GM12874 (cell line): ENCODE data around the gene SLC6A18.

Experiments
- CTCF ChIP-seq: IDR thresholded peaks from 2 replicates; pipeline ENCODE4 v1.5.1; 2011; ENCODE audit warnings: low read depth, mild to moderate bottlenecking, control low read depth, low read length, moderate library complexity; ENCODE audit not compliant: insufficient read depth

Gene SLC6A18

GRCh38 chr5:1288439-1289335 lies 63.5 kb downstream of the SLC6A18 start:
- no peak for TF ChIP-seq CTCF

- no peak for TF ChIP-seq CTCF
Observed at GRCh38 chr5:1291611-1292080, 66.5 kb downstream of the SLC6A18 start.

- TF ChIP-seq CTCF, result no peak
Observed at GRCh38 chr5:1292139-1292538, 67.0 kb downstream of the SLC6A18 start.

GRCh38 chr5:1292846-1293415 lies 67.8 kb downstream of the SLC6A18 start:
- TF ChIP-seq CTCF, result no peak

GRCh38 chr5:1293416-1294205 lies 68.4 kb downstream of the SLC6A18 start:
- TF ChIP-seq CTCF, result no peak

- no peak for TF ChIP-seq CTCF
Observed at GRCh38 chr5:1294206-1294834, 69.1 kb downstream of the SLC6A18 start.
